NCI-H526 treated with DMSO at 0.1 percent for 48 hours (cell line): ENCODE data around the gene MFSD12.
"Not testable (repeated sequence)": the region's sequence is repeated elsewhere in the genome, so short reads cannot be mapped to it uniquely, and the experiment has no call there.

ENCODE experiments used
- DNase-seq: peaks from one replicate; lab custom pipeline; 2025; lab: John Stamatoyannopoulos, UW

MFSD12 gene

GRCh38 chr19:3584036-3584802, 26.8 kb upstream of the MFSD12 start:
- DNase-seq: not testable (repeated sequence)

- not testable (repeated sequence) for DNase-seq
Observed at GRCh38 chr19:3581792-3582191, 24.4 kb upstream of the MFSD12 start.

GRCh38 chr19:3580156-3580934, 23.0 kb upstream of the MFSD12 start:
- DNase-seq: no peak

GRCh38 chr19:3578390-3578789, 21.0 kb upstream of the MFSD12 start:
- no peak for DNase-seq

GRCh38 chr19:3577723-3578344, 20.4 kb upstream of the MFSD12 start:
- no peak for DNase-seq

- DNase-seq: no peak
Observed at GRCh38 chr19:3576696-3577443, 19.5 kb upstream of the MFSD12 start.

GRCh38 chr19:3575949-3576673, 18.7 kb upstream of the MFSD12 start:
- DNase-seq: no peak

- DNase-seq: no peak
Observed at GRCh38 chr19:3575260-3575741, 17.9 kb upstream of the MFSD12 start.

GRCh38 chr19:3573858-3574637, 16.7 kb upstream of the MFSD12 start:
- DNase-seq: peak; percentile 62

GRCh38 chr19:3573162-3573857, 15.9 kb upstream of the MFSD12 start:
- no peak for DNase-seq

GRCh38 chr19:3572855-3573161, 15.4 kb upstream of the MFSD12 start, which contains the start of gene HMG20B:
Gene HMG20B (plus strand): TSS chr19:3572944. CDS start chr19:3573310, 366 bp downstream.
- DNase-seq: no peak

GRCh38 chr19:3572132-3572854, 14.9 kb upstream of the MFSD12 start:
- peak; percentile 94 for DNase-seq

- no peak for DNase-seq
Observed at GRCh38 chr19:3570606-3571011, 13.2 kb upstream of the MFSD12 start.

- not testable (repeated sequence) for DNase-seq
Observed at GRCh38 chr19:3570042-3570441, 12.7 kb upstream of the MFSD12 start.

GRCh38 chr19:3565139-3565538, 7.8 kb upstream of the MFSD12 start:
- no peak for DNase-seq

- DNase-seq: no peak
Observed at GRCh38 chr19:3563709-3564524, 6.5 kb upstream of the MFSD12 start.

- no peak for DNase-seq
Observed at GRCh38 chr19:3556978-3557460, 367 bp downstream of the MFSD12 start.

GRCh38 chr19:3556423-3556977, 886 bp downstream of the MFSD12 start:
- no peak for DNase-seq
